ENCODE results near the gene FAM168A.
A peak's percentile ranks its signal among the peaks of the same experiment; 100 is the strongest.

Gene FAM168A

DNA sequence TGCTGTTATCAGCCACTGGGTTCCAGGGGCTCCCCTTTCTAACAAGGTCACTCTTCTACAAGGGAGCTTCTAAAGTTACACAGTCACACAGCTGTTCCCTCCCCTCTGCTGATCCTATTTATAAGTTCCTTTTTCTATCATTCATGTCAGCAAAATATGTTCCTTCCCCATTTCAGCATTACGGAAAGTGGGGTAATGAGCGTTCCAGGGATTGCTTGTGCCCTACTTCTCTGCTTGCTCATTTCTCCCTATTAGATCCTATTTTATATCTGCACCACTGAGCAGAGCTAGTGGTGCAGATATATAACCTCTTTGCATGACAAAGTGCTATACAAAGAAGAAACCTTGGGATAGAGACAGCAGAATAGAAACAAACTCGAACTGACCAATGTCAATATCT is 25.8 kb upstream of the FAM168A start:
- DNase-seq (ENCODE audit: low read depth): no peak
- H3K4me3 ChIP-seq (ENCODE audit: low read length): no peak overlapping the region
- TF ChIP-seq, protein P1, sequence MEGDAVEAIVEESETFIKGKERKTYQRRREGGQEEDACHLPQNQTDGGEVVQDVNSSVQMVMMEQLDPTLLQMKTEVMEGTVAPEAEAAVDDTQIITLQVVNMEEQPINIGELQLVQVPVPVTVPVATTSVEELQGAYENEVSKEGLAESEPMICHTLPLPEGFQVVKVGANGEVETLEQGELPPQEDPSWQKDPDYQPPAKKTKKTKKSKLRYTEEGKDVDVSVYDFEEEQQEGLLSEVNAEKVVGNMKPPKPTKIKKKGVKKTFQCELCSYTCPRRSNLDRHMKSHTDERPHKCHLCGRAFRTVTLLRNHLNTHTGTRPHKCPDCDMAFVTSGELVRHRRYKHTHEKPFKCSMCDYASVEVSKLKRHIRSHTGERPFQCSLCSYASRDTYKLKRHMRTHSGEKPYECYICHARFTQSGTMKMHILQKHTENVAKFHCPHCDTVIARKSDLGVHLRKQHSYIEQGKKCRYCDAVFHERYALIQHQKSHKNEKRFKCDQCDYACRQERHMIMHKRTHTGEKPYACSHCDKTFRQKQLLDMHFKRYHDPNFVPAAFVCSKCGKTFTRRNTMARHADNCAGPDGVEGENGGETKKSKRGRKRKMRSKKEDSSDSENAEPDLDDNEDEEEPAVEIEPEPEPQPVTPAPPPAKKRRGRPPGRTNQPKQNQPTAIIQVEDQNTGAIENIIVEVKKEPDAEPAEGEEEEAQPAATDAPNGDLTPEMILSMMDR (conservative IDR thresholded peaks at IDR 0.05; ENCODE audit: low read depth, low read length): no peak

DNA sequence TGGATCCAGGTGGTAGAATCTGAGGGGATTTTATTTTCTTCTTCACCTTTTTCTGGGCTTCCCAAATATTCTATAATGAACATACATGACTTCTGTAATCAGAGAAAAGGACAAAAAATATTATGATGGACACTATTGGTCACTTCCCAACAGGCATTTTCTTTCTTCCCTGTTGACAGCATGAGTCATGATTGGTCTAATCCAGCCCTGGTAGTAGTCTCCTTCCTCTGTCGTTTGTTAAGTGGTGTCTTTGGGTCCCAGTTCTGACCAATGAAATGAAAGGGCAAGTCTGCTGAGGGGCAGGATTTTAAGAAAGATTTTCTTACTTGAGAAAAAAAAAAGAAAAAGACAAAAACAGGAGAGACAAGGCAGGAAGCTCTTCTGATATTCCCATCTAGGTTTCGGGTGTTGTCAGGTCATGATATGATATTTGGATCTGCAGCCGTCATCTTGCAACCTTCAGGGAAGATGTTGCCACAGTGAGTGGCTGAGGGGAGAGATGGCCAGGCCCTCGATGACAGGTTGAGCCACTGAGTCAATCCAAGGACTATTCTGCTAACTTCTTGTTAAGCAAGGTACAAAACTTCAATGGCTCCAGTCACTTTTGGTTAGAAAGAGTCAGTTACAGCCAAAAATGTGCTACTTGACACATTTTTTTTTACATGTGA is 25.1 kb upstream of the FAM168A start:
- DNase-seq (ENCODE audit: low read depth): no peak
- TF ChIP-seq, protein P1 (conservative IDR thresholded peaks at IDR 0.05; ENCODE audit: low read depth, low read length): no peak
- no peak overlapping the region for H3K4me3 ChIP-seq (ENCODE audit: low read length)

DNA sequence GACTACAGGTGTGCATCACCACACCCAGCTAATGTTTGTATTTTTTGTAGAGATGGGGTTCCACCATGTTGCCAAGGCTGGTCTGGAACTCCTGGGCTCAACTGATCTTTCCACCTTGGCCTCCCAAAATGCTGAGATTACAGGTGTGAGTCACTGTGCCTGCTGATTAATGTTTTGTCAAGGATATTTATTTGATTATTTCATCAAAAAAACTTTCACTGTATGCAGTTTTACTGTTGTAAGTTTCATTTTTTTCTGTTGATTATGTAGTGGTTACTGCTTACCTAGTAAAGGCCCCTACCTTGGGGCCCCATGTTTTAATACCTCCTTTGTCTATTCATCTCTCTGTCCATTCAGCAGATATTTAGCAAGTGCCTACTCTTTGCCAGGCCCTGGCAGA is 16.7 kb upstream of the FAM168A start:
- no peak for DNase-seq (ENCODE audit: low read depth)
- TF ChIP-seq, protein P1 (conservative IDR thresholded peaks at IDR 0.05; ENCODE audit: low read depth, low read length): no peak
- no peak overlapping the region for H3K4me3 ChIP-seq (ENCODE audit: low read length)

DNA sequence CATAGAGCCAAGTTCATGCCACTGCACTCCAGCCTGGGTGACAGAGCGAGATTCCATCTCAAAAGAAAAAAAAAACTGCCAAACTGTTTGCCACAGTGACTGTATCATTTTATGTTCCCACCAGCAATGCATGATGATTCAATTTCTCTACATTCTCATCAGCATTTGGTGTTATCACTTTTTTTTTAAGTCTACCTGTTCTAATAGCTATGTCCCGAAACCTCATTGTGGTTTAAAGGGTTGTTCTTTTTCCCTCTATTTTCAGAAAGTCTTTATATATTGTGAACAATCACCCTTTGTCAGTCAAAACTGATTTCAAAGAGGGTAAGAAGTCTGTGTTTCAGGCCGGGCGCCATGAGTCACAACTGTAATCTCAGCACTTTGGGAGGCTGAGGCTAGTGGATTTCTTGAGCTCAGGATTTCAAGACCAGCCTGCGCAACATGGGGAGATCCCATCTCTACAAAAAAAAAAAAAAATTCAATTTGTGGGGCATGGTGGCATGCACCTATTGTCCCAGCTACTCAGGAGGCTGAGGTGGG is 14.8 kb upstream of the FAM168A start:
- no peak for DNase-seq (ENCODE audit: low read depth)
- no peak overlapping the region for H3K4me3 ChIP-seq (ENCODE audit: low read length)
- TF ChIP-seq, protein P1 (conservative IDR thresholded peaks at IDR 0.05; ENCODE audit: low read depth, low read length): no peak

DNA sequence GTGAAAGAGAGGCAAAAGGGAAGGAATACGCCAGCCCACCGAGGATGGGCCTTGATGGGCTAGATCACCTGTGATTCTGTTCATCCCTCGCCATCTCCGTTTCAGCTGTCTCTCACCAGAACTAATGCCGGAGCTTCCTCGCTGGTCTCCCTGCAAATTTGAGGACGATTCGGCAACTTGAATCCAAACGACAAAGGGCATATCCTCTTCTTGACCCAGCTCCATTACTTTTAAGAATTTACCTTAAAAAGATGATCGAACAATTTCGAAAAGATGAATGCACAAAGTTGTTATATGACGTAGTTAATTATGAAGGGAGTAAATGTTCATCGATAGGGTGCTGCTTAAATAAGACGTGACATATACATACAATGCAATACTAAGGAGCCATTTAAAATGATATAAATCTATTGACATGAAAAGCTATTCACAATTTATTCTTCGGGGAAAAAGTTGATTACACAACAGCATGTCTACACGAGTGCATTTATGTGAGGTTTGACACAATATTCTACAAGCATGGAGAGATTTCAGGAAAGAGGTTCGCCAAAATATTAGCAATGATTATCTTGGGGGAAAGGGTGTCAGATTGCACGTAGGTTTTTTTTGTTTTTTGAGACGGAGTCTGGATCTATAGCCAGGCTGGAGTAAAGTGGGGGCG is 937 bp upstream of the FAM168A start:
- H3K4me3 ChIP-seq (ENCODE audit: low read length): peak overlapping the region; percentile 71
- no peak for DNase-seq (ENCODE audit: low read depth)
- TF ChIP-seq, protein P1 (conservative IDR thresholded peaks at IDR 0.05; ENCODE audit: low read depth, low read length): no peak

DNA sequence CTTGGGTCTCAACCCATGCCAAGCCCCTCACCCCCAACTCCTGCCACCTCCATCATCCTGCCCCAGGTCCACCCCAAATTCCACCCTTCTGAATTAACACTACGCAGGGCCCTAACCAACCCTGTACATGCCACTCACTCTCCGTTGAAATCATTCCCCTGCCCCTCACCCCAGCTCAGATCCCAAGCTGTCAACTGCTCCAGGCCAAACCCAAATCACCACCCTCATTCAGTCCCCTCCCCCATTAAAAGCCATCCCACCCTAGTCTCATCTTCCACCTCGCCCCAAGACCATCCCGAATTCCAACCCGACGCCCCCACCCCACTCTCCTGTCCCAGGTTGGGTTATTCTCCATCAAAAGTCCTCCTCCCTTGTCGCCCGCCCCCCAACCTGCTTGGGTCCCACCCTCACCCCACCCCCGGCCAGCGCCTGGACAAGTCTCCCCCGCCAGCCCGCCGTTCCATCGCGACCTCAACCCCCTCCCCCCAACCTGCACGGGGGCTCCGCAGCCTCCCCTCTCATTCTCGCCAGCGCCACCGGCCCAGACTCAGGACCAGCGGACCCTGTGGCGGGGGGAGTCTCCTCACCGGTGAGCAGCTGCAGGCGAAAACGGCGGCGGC is 466 bp downstream of the FAM168A start:
- DNase-seq (ENCODE audit: low read depth): no peak
- H3K4me3 ChIP-seq (ENCODE audit: low read length): peak overlapping the region; percentile 71

More for the DNA sequence above, 466 bp downstream of the FAM168A start:
- TF ChIP-seq, protein P1 (conservative IDR thresholded peaks at IDR 0.05; ENCODE audit: low read depth, low read length): no peak
